K562 (cell line): Measurements from ENCODE around the gene DRC1.

Experiments used
- CCAR2 ChIP-seq: fragments of 200-400 bp; formaldehyde crosslinking; IDR thresholded peaks from 2 replicates; pipeline ENCODE4 v1.6.1; 2017; ENCODE audit warnings: mild to moderate bottlenecking, low read depth, low read length
- EHMT2 ChIP-seq: fragments of 450-650 bp; IDR thresholded peaks from 2 replicates; pipeline ENCODE4 v1.6.1; 2018; ENCODE audit warnings: antibody characterized with exemption
- NR1H2 ChIP-seq: sonication (generic); formaldehyde crosslinking; IDR thresholded peaks from 2 replicates; pipeline ENCODE4 v1.4.0; 2020; ENCODE audit warnings: mild to moderate bottlenecking, missing genetic modification reagents
- STAG1 ChIP-seq: sonication (generic); formaldehyde crosslinking; IDR thresholded peaks from 2 replicates; pipeline ENCODE4 v1.5.0; 2020; ENCODE audit warnings: missing genetic modification reagents, borderline replicate concordance
- TCFL5 ChIP-seq: fragments of 250-450 bp; sonication (Bioruptor Pico); conservative IDR thresholded peaks from 2 replicates; pipeline ENCODE4 v1.6.1; 2021; ENCODE audit warnings: mild to moderate bottlenecking, moderate library complexity, matching md5 sums
- ZNF239 ChIP-seq: fragments of 250-450 bp; sonication (Bioruptor Pico); IDR thresholded peaks from 2 replicates; pipeline ENCODE4 v1.4.0; 2020; ENCODE audit warnings: mild to moderate bottlenecking
- TF ChIP-seq, protein P1 (sequence below): sonication (generic); formaldehyde crosslinking; IDR thresholded peaks from 2 replicates; pipeline ENCODE4 v1.8.1; 2023; ENCODE audit warnings: mild to moderate bottlenecking, missing genetic modification reagents

DNA sequence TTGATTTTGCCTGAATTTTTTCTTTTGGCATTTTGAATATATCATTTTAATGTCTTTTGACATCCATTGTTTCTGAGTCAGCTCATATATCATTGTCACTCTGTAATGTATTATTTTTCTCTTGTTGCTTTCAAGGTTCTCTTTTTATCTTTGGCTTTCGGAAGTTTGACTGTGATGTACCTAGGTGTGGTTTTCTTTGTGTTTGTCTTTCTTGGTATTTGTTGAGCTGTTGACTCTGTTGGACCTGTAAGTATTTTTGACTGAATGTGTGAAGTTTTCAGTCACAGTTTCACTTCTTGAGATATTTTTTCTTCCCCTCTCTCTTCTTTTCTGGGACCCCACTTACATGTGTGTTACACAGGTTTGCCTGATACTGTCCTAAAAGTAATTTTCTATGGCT lies 24.9 kb upstream of the DRC1 start:
- TF ChIP-seq EHMT2 = no peak
- no peak for TF ChIP-seq STAG1 (CRISPR knock-in tag)
- TF ChIP-seq CCAR2 = no peak
- TF ChIP-seq ZNF239 (CRISPR knock-in tag) = no peak
- TF ChIP-seq, protein P1, sequence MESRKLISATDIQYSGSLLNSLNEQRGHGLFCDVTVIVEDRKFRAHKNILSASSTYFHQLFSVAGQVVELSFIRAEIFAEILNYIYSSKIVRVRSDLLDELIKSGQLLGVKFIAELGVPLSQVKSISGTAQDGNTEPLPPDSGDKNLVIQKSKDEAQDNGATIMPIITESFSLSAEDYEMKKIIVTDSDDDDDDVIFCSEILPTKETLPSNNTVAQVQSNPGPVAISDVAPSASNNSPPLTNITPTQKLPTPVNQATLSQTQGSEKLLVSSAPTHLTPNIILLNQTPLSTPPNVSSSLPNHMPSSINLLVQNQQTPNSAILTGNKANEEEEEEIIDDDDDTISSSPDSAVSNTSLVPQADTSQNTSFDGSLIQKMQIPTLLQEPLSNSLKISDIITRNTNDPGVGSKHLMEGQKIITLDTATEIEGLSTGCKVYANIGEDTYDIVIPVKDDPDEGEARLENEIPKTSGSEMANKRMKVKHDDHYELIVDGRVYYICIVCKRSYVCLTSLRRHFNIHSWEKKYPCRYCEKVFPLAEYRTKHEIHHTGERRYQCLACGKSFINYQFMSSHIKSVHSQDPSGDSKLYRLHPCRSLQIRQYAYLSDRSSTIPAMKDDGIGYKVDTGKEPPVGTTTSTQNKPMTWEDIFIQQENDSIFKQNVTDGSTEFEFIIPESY (CRISPR knock-in tag) = no peak
- no peak for TF ChIP-seq TCFL5 (CRISPR knock-in tag)
- no peak for TF ChIP-seq NR1H2 (CRISPR knock-in tag)
